A549 (cell line): ENCODE data around the gene SNX5.

Experiments
- BHLHE40 ChIP-seq: IDR thresholded peaks from 2 replicates; pipeline ENCODE4 v1.6.1; 2012; ENCODE audit warnings: low read depth, low read length, inconsistent platforms
- ESRRA ChIP-seq: fragments of 150-350 bp; IDR thresholded peaks from 2 replicates; pipeline ENCODE4 v1.6.1; 2014; ENCODE audit warnings: mild to moderate bottlenecking, low read length, borderline replicate concordance
- POLR2A ChIP-seq: IDR thresholded peaks from 2 replicates; pipeline ENCODE4 v1.6.1; 2012; ENCODE audit warnings: mild to moderate bottlenecking, low read length
- REST ChIP-seq: fragments of 200-600 bp; sonication (generic); IDR thresholded peaks from 2 replicates; pipeline ENCODE4 v1.6.1; 2016; ENCODE audit warnings: antibody characterized with exemption, mild to moderate bottlenecking, moderate library complexity

GRCh38 chr20:17904027-17904426 lies 64.6 kb downstream of the SNX5 start:
- TF ChIP-seq REST (no peak), POLR2A (no peak), BHLHE40 (no peak), ESRRA (no peak)
